DND-41 (cell line): ENCODE data around the gene TRIM13.
A peak's percentile ranks its signal among the peaks of the same experiment; 100 is the strongest.

Experiments
- ATAC-seq: fragments of 200-7000 bp; cut with Tn5 transposase; 3 replicates; pipeline ENCODE4 v1.9.1; 2021; ENCODE audit warnings: low read depth; ENCODE audit not compliant: insufficient read depth
- DNase-seq: peaks from one replicate; pipeline ENCODE4 v3.0.0-alpha.2; 2020
- H2AFZ ChIP-seq: 2 replicates; pipeline ENCODE4 v1.6.0; 2012; ENCODE audit warnings: low read depth, low read length
- H3K27ac ChIP-seq: 2 replicates; pipeline ENCODE4 v1.5.1; 2012; ENCODE audit warnings: low read length, inconsistent platforms
- H3K27me3 ChIP-seq: fragments of 200-600 bp; sonication (generic); 2 replicates; pipeline ENCODE4 v1.6.0; 2012; ENCODE audit warnings: low read length, mild to moderate bottlenecking, inconsistent platforms; ENCODE audit not compliant: insufficient read depth, poor library complexity
- H3K36me3 ChIP-seq: 2 replicates; pipeline ENCODE4 v1.5.1; 2012; ENCODE audit warnings: low read length, inconsistent platforms; ENCODE audit not compliant: insufficient read depth
- H3K4me1 ChIP-seq: 2 replicates; pipeline ENCODE4 v1.5.1; 2012; ENCODE audit warnings: mild to moderate bottlenecking, low read length; ENCODE audit not compliant: insufficient read depth
- H3K4me2 ChIP-seq: 2 replicates; pipeline ENCODE4 v1.6.0; 2012; ENCODE audit warnings: mild to moderate bottlenecking, moderate library complexity, low read length, inconsistent platforms; ENCODE audit not compliant: insufficient read depth
- H3K4me3 ChIP-seq, 2 experiments: fragments of 200-600 bp in 1 of 2; shearing (Covaris generic) in 1 of 2; 2 replicates each; pipeline ENCODE4 v1.5.1; 2012 to 2016; ENCODE audit warnings: inconsistent platforms in 2 of 2, low read length in 2 of 2, mild to moderate bottlenecking in 2 of 2, low read depth in 1 of 2, moderate library complexity in 1 of 2
- H3K79me2 ChIP-seq: 2 replicates; pipeline ENCODE4 v1.6.0; 2012; ENCODE audit warnings: low read length, inconsistent platforms; ENCODE audit not compliant: insufficient read depth
- H3K9ac ChIP-seq: 2 replicates; pipeline ENCODE4 v1.6.0; 2012; ENCODE audit warnings: low read depth, mild to moderate bottlenecking, inconsistent platforms, low read length, moderate library complexity
- H3K9me3 ChIP-seq: 2 replicates; pipeline ENCODE4 v1.5.1; 2012; ENCODE audit warnings: low read length, moderate library complexity, mild to moderate bottlenecking, inconsistent platforms; ENCODE audit not compliant: insufficient read depth, severe bottlenecking
- H4K20me1 ChIP-seq: 2 replicates; pipeline ENCODE4 v1.6.0; 2012; ENCODE audit warnings: low read length; ENCODE audit not compliant: insufficient read depth
- EZH2 ChIP-seq: IDR thresholded peaks from 3 replicates; pipeline ENCODE4 v1.6.1; 2012; ENCODE audit warnings: borderline replicate concordance, low read depth, mild to moderate bottlenecking, moderate library complexity, low read length, inconsistent platforms; ENCODE audit not compliant: severe bottlenecking
- TF ChIP-seq, protein P1 (sequence below): IDR thresholded peaks from 2 replicates; pipeline ENCODE4 v1.5.1; 2012; ENCODE audit warnings: borderline replicate concordance, low read length, moderate library complexity, mild to moderate bottlenecking; ENCODE audit not compliant: poor library complexity, severe bottlenecking; ENCODE audit errors: extremely low read depth

Gene TRIM13

DNA sequence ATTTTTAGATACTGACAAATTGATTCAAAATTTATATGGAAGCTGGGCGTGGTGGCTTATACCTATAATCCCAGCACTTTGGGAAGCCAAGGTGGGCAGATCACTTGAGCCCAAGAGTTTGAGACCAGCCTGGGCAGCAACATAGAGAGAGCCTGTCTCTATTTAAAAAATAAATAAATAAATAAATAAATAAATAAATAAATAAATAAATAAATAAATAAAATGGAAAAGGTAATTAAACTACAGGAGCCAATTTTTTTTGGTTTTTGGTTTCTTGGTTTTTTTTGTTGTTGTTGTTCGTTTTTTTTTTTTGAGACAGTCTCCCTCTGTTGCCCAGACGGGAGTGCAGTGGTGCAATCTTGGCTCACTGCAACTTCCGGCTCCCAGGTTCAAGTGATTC, 29.4 kb upstream of the TRIM13 start:
- TF ChIP-seq, protein P1, sequence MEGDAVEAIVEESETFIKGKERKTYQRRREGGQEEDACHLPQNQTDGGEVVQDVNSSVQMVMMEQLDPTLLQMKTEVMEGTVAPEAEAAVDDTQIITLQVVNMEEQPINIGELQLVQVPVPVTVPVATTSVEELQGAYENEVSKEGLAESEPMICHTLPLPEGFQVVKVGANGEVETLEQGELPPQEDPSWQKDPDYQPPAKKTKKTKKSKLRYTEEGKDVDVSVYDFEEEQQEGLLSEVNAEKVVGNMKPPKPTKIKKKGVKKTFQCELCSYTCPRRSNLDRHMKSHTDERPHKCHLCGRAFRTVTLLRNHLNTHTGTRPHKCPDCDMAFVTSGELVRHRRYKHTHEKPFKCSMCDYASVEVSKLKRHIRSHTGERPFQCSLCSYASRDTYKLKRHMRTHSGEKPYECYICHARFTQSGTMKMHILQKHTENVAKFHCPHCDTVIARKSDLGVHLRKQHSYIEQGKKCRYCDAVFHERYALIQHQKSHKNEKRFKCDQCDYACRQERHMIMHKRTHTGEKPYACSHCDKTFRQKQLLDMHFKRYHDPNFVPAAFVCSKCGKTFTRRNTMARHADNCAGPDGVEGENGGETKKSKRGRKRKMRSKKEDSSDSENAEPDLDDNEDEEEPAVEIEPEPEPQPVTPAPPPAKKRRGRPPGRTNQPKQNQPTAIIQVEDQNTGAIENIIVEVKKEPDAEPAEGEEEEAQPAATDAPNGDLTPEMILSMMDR = no peak
- no peak for TF ChIP-seq EZH2
- Histone ChIP-seq H3K4me3 (no peak overlapping the region), H3K27ac (no peak overlapping the region), H3K36me3 (no peaks in the 10 kb centered on the region), H4K20me1 (no peaks in the 10 kb centered on the region), H3K9ac (no peak overlapping the region), H2AFZ (no peak overlapping the region), H3K9me3 (no peaks in the 10 kb centered on the region), H3K27me3 (no peaks in the 10 kb centered on the region), H3K79me2 (no peaks in the 10 kb centered on the region), H3K4me2 (no peak overlapping the region), H3K4me1 (no peaks in the 10 kb centered on the region)
- DNase-seq = no peak
- no peak for ATAC-seq

DNA sequence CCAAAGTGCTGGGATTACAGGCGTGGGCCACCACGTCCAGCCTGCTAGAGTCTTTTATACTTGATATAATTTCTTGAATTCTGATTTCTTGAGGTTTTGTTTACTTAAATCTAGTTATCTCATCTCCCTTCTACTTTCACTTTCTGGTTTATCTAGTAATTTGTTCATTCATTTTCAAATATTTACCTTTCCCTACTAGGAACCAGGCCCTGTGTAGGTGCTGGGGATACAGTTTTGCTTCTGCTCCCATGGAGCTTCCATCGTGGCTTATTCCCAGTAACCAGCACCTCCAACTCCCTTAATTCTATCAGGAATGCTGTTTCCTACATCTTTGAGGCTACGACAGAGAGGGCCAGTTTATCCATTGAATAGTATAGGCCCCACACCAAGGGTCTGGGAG, 24.1 kb upstream of the TRIM13 start:
- DNase-seq (no peak), ATAC-seq (no peak)
- H3K4me2 ChIP-seq = no peak overlapping the region
- no peaks in the 10 kb centered on the region for H3K27me3 ChIP-seq
- no peaks in the 10 kb centered on the region for H3K36me3 ChIP-seq
- H3K27ac ChIP-seq = no peak overlapping the region
- H4K20me1 ChIP-seq = no peaks in the 10 kb centered on the region
- H3K9ac ChIP-seq = no peak overlapping the region
- H3K4me3 ChIP-seq = no peak overlapping the region
- TF ChIP-seq EZH2 = no peak
- TF ChIP-seq, protein P1 = no peak
- H3K9me3 ChIP-seq = no peaks in the 10 kb centered on the region
- H3K79me2 ChIP-seq = no peaks in the 10 kb centered on the region
- H3K4me1 ChIP-seq = no peaks in the 10 kb centered on the region
- 0 out of 2 replicates have a peak overlapping the region, but pooled peaks have one; percentile 5 for H2AFZ ChIP-seq

DNA sequence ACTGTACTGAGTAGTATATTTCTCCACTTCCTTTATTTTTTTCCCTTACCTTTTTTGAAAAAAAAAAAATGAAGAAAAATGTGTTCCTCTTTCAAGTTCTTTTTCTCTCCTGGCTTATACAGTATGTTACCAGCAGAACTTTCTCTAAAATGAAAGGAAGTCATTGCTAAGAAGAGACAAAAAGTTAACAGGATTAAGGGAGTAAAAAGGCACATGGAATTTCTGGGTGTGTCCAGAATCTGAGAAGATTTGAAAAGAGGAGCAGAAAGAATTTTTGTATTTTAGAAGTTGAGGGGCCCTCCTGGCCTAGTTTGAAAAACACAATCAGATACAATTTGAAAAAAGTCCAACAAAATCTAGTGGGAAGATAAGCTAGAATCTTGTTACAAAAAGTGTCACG, 21.0 kb upstream of the TRIM13 start:
- Histone ChIP-seq H3K27ac (no peak overlapping the region), H3K9ac (no peak overlapping the region), H3K27me3 (no peaks in the 10 kb centered on the region), H3K4me1 (no peaks in the 10 kb centered on the region), H4K20me1 (no peaks in the 10 kb centered on the region), H3K79me2 (no peaks in the 10 kb centered on the region), H3K4me2 (no peak overlapping the region), H3K4me3 (no peak overlapping the region), H3K36me3 (no peaks in the 10 kb centered on the region), H2AFZ (no peak overlapping the region), H3K9me3 (no peaks in the 10 kb centered on the region)
- ATAC-seq (no peak), DNase-seq (no peak)
- TF ChIP-seq, protein P1 = no peak
- TF ChIP-seq EZH2 = no peak
